Hematopoietic multipotent progenitor cell treated with erythropoietin and hydrocortisone succinate and interleukin-3 and kit ligand, for 17 days (in vitro differentiated cells): ENCODE results near the gene ZBTB14.

ENCODE experiments used
- DNase-seq: peaks from one replicate; pipeline ENCODE4 v3.0.0-alpha.2; 2015; ENCODE audit warnings: low spot score

ZBTB14 gene

DNA sequence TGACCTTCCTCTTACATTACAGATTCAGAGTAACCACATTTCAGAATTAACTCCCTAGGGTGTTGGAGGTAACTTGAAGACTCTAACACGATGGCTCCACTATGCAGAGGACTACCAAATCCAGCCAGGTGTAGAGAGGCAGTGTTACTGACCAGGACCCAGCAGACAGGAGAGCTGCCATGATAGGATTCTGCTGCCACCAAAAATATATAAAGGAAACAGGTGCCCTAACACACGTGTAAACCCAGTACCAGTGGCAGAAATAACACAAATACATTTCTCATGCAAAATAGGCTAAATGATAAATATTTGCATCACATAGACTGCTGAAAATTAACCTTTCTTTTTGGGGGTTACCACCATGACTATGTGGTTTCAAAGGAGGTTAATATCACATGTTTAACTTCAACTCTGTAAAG, 7.0 kb downstream of the ZBTB14 start:
- no peak for DNase-seq

DNA sequence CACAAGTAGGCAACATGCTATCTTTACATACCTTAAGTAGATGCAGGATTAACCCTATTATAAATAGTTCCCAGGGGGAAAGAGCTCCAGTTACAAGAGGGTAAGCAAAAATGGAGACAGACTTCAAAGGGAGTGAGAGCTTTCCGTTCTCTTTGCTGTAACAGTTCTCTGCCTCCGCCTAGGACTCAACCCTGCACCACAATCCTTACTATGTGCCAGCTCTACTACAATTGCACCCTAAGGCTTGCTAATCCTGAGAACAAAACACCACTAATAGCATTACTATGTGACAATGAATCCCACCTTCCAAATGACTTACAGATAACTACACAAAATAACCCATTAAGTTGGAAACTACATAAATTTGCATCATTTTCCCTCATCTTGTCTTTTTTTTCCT, 7.7 kb downstream of the ZBTB14 start:
- DNase-seq = no peak

DNA sequence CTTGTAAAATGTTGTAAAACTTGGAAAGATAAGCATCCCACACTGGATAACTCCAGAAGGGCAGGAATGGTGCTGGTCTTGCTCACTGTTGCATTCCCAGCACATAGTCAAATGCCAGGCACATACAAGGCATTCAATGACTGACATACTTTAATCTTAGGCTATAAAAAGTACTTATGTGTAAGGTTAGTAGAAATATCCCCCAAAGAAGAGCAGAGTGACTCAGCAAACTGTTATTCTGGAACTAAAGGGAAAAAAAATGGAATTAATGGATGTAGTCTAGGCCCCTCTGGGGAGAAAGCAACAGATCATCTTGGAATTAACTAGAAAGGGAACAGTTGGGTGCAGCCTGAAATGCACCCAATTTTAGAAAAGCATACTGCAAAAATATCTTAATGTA, 9.0 kb downstream of the ZBTB14 start:
- no peak for DNase-seq

DNA sequence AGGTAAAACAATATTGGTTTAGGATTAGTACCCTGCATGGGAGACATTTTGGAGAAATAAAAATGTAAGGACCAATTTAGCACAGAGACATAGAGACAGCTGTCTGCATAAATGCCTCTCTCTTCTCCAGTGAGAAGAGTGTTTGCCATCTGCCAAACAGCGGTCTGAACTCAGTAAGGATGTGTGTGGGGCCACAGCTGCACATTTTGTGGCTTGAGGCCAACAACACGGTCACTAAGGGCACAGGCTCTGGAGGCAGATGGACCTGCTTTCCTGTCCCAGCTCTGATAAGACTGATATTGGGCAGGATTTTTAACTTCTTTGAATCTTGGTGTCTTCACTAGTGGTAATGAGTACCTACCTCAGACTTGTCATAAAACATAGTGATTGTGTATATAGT, 10.2 kb downstream of the ZBTB14 start:
- no peak for DNase-seq

DNA sequence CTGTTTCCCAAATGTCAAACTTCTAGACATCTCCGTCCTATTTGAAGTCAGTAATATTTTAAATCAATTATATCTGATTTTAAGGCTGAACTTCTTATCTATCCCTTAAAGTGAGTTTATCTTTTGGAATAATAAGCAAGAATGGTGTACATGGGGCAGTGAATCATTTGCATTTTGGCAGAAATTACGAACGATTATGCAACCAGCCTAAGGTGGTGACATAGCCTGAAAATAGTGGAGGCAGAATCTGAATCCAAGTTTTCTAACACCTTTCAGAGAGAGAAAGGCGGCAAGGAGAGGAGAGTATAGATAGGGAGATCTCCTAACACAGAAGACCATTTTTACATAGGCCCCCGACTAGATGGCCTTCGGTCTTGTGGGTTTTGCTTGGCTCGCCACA, 10.7 kb downstream of the ZBTB14 start:
- no peak for DNase-seq

DNA sequence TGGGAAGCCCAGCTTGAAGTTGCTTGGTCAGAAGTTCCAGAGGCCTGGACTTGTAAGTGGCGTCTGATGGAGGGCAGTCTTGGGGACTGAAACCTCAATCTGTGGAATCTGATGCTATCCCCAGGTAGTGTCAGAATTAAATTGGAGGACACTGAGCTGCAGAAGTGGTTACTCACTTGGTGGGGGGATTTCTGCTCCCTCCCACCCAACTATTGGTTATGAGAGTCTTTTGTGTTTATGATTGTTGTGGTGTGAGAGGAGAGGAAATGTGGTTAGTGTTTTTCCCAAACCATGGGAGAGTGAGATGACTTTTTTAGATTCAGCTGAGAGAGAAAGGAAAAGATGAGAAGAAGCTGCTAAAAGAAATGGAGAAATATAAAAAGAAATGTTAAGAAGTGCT, 12.8 kb downstream of the ZBTB14 start:
- no peak for DNase-seq

DNA sequence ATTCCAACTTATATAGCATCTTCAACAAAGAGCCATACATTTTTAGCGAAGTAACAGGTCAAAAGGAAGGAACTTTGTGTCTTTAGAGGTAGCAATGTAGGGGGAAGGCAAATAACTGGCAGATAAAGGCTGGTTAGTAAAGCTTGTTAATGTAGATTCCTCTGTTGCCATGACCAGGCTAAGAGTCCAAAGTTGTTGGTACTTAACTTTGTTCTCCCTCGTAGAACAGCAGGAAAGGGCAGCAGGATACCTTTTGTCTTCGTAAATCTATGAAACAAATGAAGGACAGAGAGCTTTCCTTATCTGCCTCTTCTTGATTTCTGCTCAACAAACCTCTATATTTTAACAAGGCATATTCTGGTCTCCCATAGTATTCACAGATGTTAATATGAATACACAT, 18.6 kb downstream of the ZBTB14 start:
- DNase-seq = no peak

DNA sequence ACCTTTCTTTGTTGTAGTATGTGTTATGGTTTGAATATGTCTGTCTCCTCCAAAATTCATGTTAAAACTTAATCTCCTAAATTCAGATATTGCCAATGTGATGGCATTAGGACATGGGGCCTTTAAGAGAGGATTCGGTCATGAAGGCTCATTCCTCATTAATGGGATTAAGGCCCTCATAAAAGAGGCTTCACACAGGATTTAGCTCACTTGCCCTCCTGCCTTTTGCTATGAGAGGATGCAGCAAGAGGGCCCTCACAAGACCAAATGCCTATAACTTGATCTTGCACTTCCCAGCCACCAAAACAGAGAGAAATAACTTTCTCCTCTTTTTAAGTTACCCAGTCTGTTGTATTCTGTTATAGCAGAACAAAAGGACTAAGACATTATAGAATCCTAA, 19.7 kb downstream of the ZBTB14 start:
- no peak for DNase-seq

DNA sequence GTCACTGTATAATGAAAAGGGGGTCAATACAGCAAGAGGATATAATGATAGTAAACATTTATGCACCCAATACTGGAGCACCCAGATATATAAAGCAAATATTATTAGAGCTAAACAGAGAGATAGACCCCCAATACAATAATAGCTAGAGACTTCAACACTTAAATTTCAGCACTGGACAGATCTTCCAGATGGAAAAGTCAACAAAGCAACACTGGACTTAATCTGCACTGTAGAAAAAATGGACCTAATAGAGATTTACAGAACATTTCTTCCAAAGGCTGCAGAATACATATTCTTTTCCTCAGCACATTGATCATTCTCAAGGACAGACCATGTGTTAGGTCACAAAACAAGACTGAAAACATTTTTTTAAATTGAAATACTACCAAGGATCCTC, 26.7 kb downstream of the ZBTB14 start:
- no peak for DNase-seq

DNA sequence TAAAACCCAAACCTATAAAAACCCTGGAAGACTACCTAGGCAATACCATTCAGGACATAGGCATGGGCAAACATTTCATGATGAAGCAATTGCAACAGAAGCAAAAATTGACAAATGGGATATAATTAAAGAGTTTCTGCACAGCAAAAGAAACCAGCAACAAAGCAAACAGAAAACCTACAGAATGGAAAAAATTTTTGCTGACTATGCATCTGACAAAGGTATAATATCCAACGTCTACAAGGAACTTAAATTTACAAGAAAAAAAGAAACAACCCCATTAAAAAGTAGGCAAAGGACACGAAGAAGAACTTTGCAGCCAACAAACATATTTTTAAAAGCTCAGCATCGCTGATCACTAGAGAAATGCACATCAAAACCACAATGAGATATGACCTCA, 28.8 kb downstream of the ZBTB14 start:
- DNase-seq = no peak

DNA sequence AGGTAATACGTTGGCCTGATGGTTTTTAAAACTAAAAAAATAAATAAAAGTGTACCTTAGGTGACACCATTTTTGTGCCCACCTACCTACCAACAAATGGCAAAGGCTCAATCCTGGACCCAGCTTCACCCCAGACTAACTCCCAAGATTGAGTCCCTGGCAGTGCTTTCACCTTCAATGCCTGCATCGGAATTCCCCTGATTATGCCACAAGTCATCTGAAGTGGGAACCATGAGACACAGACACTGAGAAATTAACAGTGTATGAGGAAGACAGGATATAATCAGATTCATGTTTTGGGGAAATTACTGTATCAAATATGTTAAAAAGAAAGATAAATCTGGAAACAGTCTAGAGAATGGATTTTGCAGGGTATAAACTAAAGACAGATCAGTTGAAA, 41.6 kb downstream of the ZBTB14 start:
- DNase-seq = no peak

DNA sequence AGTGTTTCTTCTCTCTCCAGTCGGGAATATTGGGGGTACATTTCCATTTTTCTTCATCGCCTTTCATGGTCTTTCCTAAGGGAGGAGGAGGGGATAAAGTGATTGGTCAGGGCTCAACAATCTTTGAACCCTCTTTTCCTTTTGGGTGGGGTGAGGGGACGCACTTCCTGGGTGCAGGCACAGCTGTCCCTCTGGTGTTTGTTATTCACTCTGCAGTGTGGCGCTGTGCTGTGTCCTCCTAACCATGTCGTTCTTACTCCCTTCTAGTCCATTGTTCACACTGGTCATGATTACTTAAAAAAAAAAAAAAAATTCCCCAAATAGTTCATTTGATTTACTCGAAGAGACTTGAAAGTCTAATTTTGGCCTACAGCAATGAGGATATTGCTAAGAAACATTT, 44.4 kb downstream of the ZBTB14 start:
- DNase-seq = no peak

DNA sequence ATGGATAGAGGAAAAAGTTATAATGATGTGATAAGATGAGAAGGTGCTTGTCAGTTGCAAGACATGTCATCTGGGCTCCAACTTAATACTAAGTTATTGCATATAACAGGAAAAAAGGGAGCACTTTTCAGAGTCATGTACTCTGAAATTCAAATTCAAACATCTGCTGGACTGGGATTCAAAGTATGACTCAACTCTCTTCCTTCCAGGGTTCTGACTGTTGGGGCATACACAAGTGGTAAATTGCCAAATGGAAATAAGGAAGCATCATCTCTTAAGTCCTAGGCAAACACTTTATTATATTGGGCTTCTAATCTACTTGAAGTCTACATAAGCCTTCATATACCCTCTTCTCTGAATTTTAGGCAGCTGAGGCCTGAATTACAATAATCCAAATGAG, 44.9 kb downstream of the ZBTB14 start:
- no peak for DNase-seq

DNA sequence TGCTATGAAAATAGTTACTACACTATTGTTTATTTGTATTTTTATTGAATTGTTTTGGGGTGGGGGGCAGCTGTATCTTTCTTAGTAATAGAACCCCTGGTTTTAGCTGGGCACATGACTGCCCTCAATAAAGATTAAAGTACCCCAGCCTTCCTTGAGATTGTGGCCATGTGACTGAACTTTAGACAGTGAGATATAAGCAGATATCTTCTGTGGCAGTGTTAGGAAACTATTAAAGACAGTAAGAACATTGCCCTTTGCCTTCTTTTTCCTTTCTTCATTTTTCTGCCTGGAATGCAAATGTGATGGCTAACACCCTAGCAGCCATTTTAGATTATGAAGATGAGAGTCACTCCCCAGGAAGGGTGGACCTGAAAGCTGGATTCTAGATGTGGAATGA, 50.6 kb downstream of the ZBTB14 start:
- no peak for DNase-seq

DNA sequence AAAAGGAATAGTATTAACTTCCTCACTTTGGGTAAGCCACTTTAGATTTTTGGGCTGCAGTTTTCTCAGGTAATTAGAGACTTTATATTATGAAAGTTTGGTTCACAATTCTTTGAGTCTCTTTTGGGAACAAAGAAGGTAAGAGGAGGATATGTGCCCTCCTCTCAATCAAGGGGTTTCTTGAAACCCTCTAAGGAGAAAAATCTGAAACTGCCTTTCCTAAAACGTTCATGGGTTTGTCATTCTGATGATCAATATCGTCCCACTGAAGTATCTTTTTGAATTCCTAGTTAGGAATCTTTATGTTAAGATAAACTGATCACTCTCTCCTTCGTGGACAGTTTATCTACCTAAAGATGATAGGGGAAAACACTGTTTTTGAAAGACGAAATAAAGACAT, 56.1 kb downstream of the ZBTB14 start:
- DNase-seq = no peak
